Loucy (cell line): ENCODE measurements around the gene KRTAP9-3.
"Not testable (repeated sequence)": the region's sequence is repeated elsewhere in the genome, so short reads cannot be mapped to it uniquely, and the experiment has no call there.

ENCODE experiments used
- H2AFZ ChIP-seq: fragments of 200-600 bp; sonication (generic); 2 replicates; pipeline ENCODE4 v1.6.0; 2016; ENCODE audit warnings: antibody characterized with exemption, mild to moderate bottlenecking, low read length, moderate library complexity
- H3F3A ChIP-seq: fragments of 200-600 bp; 2 replicates; pipeline ENCODE4 v1.6.0; 2016; ENCODE audit warnings: antibody characterized with exemption, low read depth, mild to moderate bottlenecking
- H3K27me3 ChIP-seq: fragments of 200-600 bp; sonication (generic); 2 replicates; pipeline ENCODE4 v1.6.1; 2014; ENCODE audit warnings: low read length, mild to moderate bottlenecking; ENCODE audit not compliant: insufficient read depth, poor library complexity, severe bottlenecking
- H3K36me3 ChIP-seq: fragments of 200-600 bp; sonication (generic); 2 replicates; pipeline ENCODE4 v1.6.1; 2016; ENCODE audit warnings: low read length; ENCODE audit not compliant: insufficient read depth
- H3K4me1 ChIP-seq: fragments of 200-600 bp; sonication (generic); 2 replicates; pipeline ENCODE4 v1.5.1; 2014; ENCODE audit warnings: low read length, mild to moderate bottlenecking; ENCODE audit not compliant: insufficient read depth, poor library complexity, severe bottlenecking
- H3K4me2 ChIP-seq: fragments of 200-600 bp; sonication (generic); 2 replicates; pipeline ENCODE4 v1.6.0; 2014; ENCODE audit warnings: antibody characterized with exemption, low read length, low read depth, mild to moderate bottlenecking; ENCODE audit not compliant: poor library complexity, severe bottlenecking
- H3K4me3 ChIP-seq: fragments of 200-600 bp; sonication (generic); 2 replicates; pipeline ENCODE4 v1.5.1; 2014; ENCODE audit warnings: low read length, mild to moderate bottlenecking, mixed read lengths; ENCODE audit not compliant: poor library complexity, severe bottlenecking
- H3K79me2 ChIP-seq: fragments of 200-600 bp; sonication (generic); 2 replicates; pipeline ENCODE4 v1.6.1; 2014; ENCODE audit warnings: low read length; ENCODE audit not compliant: insufficient read depth
- H3K9ac ChIP-seq: fragments of 200-600 bp; sonication (generic); 2 replicates; pipeline ENCODE4 v1.6.0; 2014; ENCODE audit warnings: mild to moderate bottlenecking, low read depth, low read length, moderate library complexity; ENCODE audit not compliant: poor library complexity, severe bottlenecking
- H3K9me2 ChIP-seq: fragments of 200-600 bp; sonication (generic); replicated peaks from 2 replicates; pipeline ENCODE4 v1.6.1; 2016; ENCODE audit warnings: low read depth, low read length, mixed read lengths
- H3K9me3 ChIP-seq: fragments of 200-600 bp; sonication (generic); 2 replicates; pipeline ENCODE4 v1.6.1; 2014; ENCODE audit warnings: mild to moderate bottlenecking, antibody characterized with exemption, low read length, low read depth; ENCODE audit not compliant: insufficient read depth
- H4K20me1 ChIP-seq: fragments of 200-600 bp; sonication (generic); 2 replicates; pipeline ENCODE4 v1.6.0; 2014; ENCODE audit warnings: antibody characterized with exemption, low read length, mild to moderate bottlenecking; ENCODE audit not compliant: insufficient read depth, poor library complexity, severe bottlenecking
- CTCF ChIP-seq: fragments of 200-600 bp; sonication (generic); conservative IDR thresholded peaks from 2 replicates; pipeline ENCODE4 v1.5.1; 2014; ENCODE audit warnings: mild to moderate bottlenecking, antibody characterized with exemption, low read length
- EZH2phosphoT487 ChIP-seq: fragments of 200-600 bp; IDR thresholded peaks from 2 replicates; pipeline ENCODE4 v1.6.1; 2018; ENCODE audit warnings: antibody characterized with exemption, mild to moderate bottlenecking, moderate library complexity, borderline replicate concordance

KRTAP9-3 gene

GRCh38 chr17:41265078-41265477 lies 32.8 kb downstream of the KRTAP9-3 start, which contains the start of gene KRTAP9-6:
TSS of gene KRTAP9-6 (plus strand) at chr17:41265378. CDS start at chr17:41265378, 0 bp downstream.
- no peak within 1 kb of the TSS for H3K4me3 ChIP-seq
- no peaks in the 10 kb centered on the region for H3K27me3 ChIP-seq
- H3K4me2 ChIP-seq: no peak within 1 kb of the TSS
- no peaks in the 10 kb centered on the region for H3K79me2 ChIP-seq
- TF ChIP-seq CTCF: no peak
- TF ChIP-seq EZH2phosphoT487: no peak
- H3K36me3 ChIP-seq: no peaks in the 10 kb centered on the region
- H3K9me2 ChIP-seq: no peaks in the 10 kb centered on the region
- H3K9me3 ChIP-seq: no peaks in the 10 kb centered on the region
- no peaks in the 10 kb centered on the region for H4K20me1 ChIP-seq
- no peaks in the 10 kb centered on the region for H3K4me1 ChIP-seq
- H3F3A ChIP-seq: no peaks in the 10 kb centered on the region
- no peak within 1 kb of the TSS for H2AFZ ChIP-seq
- H3K9ac ChIP-seq: no peak within 1 kb of the TSS

- Histone ChIP-seq H3K79me2 (no peaks in the 10 kb centered on the region), H4K20me1 (no peaks in the 10 kb centered on the region), H3K27me3 (no peaks in the 10 kb centered on the region), H2AFZ (no peak overlapping the region), H3K4me3 (no peak overlapping the region), H3K36me3 (no peaks in the 10 kb centered on the region), H3K9me3 (no peaks in the 10 kb centered on the region), H3K9me2 (no peaks in the 10 kb centered on the region), H3K4me2 (no peak overlapping the region), H3K9ac (no peak overlapping the region), H3K4me1 (no peaks in the 10 kb centered on the region), H3F3A (no peaks in the 10 kb centered on the region)
- TF ChIP-seq EZH2phosphoT487 (no peak), CTCF (no peak)
Observed at GRCh38 chr17:41267711-41268110, 35.5 kb downstream of the KRTAP9-3 start.

- not testable (repeated sequence) for H3K4me2 ChIP-seq
Observed at GRCh38 chr17:41271323-41271722, 39.1 kb downstream of the KRTAP9-3 start.

GRCh38 chr17:41271858-41272257 lies 39.6 kb downstream of the KRTAP9-3 start:
- Histone ChIP-seq H2AFZ (no peak overlapping the region), H3K9me2 (no peaks in the 10 kb centered on the region), H3K9ac (no peak overlapping the region), H3K4me1 (no peaks in the 10 kb centered on the region), H4K20me1 (no peaks in the 10 kb centered on the region), H3K4me3 (no peak overlapping the region), H3K36me3 (no peaks in the 10 kb centered on the region), H3K27me3 (no peaks in the 10 kb centered on the region), H3F3A (no peaks in the 10 kb centered on the region), H3K9me3 (no peaks in the 10 kb centered on the region), H3K79me2 (no peaks in the 10 kb centered on the region), H3K4me2 (no peak overlapping the region)
- TF ChIP-seq CTCF (no peak), EZH2phosphoT487 (no peak)

More at GRCh38 chr17:41271323-41271722, 39.1 kb downstream of the KRTAP9-3 start:
- H3K9me2 ChIP-seq, H3K79me2 ChIP-seq, H3K9me3 ChIP-seq, H3F3A ChIP-seq, H3K4me3 ChIP-seq, H3K4me1 ChIP-seq, H3K9ac ChIP-seq, H2AFZ ChIP-seq, H4K20me1 ChIP-seq, H3K27me3 ChIP-seq, H3K36me3 ChIP-seq: not testable (repeated sequence)

- H3K9me3 ChIP-seq, H4K20me1 ChIP-seq, H3K9me2 ChIP-seq, H3K36me3 ChIP-seq, H3K4me3 ChIP-seq, H3K27me3 ChIP-seq, H3F3A ChIP-seq, H3K9ac ChIP-seq, H3K4me2 ChIP-seq, H3K79me2 ChIP-seq, H2AFZ ChIP-seq, H3K4me1 ChIP-seq: not testable (repeated sequence)
Observed at GRCh38 chr17:41275648-41276190, 43.5 kb downstream of the KRTAP9-3 start, which contains the start of gene KRTAP9-7. TSS of gene KRTAP9-7 (plus strand) at chr17:41275698. CDS start at chr17:41275698, 0 bp downstream.
